Activated T-cell treated with anti-CD3 and anti-CD28 coated beads for 4 hours (primary cell): ENCODE results near the gene PAQR9.

Experiments
- DNase-seq: peaks from one replicate; pipeline ENCODE4 v3.0.0-alpha.2; 2020

Gene PAQR9

DNA sequence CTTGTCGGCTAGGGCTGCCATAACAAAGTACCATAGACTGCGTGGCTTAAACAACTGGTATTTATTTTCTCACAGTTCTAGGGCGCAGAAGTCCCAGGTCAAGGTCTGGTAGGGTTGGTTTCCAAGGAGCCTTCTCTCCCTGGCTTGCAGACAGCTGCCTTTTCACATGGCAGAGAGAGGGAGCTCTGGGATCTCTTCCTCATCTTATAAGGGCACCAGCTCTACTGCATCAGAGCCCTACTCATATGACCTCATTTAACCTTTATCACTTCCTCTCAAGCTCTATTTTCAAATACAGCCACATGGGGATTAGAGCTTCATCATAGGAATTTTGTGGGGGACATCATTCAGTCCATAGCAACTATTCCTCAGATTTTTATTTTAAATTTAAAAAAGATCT, 17.6 kb upstream of the PAQR9 start:
- no peak for DNase-seq

GRCh38 chr3:142977399-142977728, 13.9 kb upstream of the PAQR9 start:
- DNase-seq = no peak

DNA sequence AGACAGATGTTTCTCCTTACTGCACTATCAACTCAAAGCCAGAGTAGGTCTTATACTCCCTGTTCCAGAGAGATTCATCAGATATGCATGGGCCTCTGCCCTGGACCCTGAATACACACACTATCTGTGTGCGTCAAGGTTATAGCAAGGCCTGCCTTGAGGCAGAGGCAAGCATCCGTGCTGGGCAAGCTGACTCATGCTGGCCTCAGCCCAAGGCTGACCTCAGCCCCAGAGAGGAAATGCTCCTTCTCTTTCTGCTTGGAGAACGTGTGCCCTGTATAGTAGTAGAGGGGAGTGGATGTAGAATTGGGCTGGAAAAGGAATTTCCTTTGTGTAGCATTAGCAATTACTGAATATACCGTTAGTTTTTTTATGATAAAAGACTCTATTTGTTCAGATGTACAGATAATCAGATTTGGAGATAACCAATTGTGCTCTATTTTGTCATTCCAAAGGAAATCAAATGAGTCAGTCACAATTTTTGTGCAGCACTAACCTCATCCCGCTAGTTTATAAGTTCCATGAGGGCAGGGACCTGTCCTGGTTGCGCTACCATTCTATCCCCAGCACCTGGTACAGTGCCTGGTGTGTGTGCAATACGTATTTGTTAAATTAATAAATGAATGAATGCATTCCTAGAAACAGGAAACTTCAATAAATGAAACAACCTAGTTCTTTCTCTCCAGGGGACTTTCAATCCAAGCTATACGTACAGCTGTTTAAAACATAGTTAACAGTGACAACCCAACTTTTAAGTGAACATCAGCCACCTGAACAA, 13.3 kb upstream of the PAQR9 start:
- no peak for DNase-seq

DNA sequence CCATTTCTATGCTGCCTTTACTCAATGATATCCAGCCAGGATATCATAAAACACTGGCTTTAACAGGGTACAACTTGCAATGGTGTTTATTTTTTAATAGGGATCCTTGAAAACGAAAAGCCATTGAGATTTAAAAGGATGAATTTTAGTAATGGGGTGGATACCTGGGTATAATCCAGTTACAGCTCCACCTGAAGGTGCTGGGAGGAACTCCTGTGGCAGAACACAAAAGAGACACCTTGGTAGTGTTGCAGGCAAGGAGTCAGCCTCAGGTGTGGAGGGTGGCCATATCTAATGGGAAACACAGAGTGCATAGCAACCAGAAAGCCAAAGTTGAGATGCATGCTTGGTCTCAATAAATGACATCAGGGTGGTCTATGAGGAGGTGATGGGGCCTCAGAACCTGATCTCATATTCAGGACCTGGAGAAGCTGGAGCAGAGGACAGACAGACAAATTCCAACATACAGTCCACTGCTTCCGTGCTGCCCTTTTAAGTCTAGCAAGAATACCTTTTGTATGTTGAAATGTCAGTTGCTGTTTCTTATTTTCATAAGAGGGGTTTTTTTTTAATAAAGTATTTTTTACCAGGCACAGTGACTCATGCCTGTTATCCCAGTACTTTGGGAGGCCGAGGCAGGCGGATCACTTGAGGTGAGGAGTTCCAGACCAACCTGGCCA, 12.0 kb upstream of the PAQR9 start:
- no peak for DNase-seq

DNA sequence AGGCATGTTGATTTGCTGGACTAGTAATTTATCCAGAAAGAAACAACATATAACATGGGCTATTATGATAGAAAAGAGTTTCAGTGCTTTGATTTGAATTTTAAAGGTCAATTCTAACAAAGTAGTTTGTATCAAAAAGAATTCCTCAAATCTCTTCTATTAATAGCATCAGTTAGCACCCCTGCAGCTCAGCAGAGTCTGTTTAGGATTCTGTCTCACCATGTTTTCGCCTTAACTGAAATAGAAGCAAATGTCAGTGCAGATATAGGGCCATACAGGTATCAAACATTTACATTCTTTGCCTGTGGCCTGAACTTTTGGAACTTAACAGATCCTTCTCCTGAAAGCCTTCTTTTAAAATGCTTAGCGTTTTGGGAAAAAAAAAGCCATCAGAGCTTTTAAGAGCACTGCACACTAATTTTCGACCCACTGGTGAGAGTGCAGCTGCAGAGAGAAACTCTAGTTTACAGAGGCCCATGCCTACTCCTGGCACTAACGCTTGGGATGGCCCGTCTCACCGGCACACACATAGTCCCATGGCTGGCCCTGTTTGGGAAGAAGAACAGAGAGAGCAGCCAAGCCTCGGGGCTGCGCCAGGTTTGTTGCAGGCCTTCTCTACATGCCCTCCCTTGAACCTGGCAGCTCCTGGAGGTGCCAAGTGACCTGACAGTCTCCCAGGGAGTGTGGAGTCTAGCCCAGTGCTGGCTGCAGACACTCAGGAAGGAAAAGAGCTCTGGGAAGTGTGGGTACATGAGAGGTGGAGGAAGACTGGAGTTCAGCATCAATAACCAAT, 9.9 kb upstream of the PAQR9 start:
- DNase-seq = no peak

DNA sequence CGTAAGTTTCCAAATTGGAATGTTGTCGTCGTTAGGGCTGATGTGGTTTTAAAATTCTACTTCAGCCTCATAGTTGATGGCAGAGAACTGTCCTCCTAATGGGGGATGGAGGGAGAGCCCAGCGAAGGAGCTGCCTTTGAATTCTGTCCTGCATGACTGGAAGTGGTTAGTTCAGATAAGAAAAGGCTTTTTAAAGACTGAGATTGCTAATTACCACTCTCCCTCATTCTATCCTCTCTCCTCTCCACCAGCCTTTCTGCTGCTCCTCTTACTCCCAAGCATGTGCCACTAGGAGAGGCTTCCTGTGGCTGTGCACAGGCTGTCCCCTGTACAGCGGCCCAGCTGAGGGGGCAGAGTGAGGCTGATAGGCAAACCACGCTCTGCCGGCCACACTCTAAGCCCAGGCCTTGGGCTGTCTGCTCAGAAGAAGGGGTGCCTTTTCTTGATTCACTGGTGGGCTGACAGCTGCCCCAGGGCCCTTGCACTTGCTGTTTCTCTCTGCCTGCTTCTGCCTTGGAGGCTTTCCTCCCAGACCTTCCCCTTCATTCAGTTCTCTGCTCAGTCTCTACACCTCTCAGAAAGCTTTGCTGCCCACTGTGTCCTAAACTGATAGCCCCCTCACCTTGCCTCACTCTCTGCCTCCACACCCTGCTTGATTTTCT, 8.7 kb upstream of the PAQR9 start:
- no peak for DNase-seq

DNA sequence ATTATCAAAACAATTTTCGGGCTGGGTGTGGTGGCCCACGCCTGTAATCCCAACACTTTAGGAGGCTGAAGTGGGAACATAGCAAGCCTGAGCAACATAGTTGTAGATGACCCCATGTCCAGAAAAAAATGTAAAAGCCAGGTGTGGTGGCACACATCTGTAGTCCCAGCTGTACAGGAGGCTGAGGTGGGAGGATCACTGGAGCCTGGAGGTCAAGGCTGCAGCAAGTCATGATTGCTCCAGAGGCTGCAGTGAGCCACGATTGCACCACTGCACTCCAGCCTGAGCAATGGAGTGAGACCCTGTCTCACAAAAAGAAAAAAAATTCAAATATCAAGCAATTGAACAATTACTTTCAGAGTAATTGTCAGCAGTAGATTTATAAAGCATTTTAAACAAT, 8.0 kb upstream of the PAQR9 start:
- no peak for DNase-seq

GRCh38 chr3:142968319-142969025, 5.0 kb upstream of the PAQR9 start:
- DNase-seq = no peak

DNA sequence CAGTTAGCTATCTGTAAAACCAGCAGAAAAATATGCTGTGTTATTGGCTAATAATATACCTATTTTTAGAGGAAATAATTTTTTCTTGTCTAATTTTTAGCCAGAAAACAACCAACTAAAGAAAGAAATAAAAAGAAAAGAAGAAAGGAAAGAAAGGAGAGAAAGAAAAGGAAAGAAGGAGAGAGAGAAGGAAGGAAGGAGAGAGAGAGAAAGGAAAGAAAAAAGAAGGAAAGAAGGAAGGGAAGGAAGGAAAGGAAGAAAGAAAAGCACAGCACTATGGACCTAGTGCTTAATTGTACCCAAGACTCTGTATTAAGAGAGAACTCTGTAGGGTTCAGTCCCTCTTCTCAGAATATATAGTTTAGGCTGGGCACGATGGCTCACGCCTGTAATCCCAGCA, 3.3 kb upstream of the PAQR9 start:
- DNase-seq = no peak

GRCh38 chr3:142965581-142965980, 2.1 kb upstream of the PAQR9 start:
- no peak for DNase-seq

DNA sequence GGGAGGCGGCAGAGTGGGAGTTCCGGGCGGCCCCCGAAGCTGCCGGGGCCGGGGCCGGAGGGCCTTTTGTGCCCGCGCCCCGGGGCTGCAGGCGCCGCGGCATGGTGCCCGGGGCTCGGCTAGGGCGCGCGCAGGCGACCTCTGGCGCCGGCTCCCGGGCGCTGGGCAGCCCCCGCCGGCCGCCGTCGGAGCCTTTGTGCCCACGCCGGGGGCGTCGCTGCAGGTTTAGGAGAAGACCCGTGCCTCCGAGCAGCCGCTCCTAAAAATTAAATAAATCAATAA, 299 bp downstream of the PAQR9 start:
- no peak for DNase-seq

DNA sequence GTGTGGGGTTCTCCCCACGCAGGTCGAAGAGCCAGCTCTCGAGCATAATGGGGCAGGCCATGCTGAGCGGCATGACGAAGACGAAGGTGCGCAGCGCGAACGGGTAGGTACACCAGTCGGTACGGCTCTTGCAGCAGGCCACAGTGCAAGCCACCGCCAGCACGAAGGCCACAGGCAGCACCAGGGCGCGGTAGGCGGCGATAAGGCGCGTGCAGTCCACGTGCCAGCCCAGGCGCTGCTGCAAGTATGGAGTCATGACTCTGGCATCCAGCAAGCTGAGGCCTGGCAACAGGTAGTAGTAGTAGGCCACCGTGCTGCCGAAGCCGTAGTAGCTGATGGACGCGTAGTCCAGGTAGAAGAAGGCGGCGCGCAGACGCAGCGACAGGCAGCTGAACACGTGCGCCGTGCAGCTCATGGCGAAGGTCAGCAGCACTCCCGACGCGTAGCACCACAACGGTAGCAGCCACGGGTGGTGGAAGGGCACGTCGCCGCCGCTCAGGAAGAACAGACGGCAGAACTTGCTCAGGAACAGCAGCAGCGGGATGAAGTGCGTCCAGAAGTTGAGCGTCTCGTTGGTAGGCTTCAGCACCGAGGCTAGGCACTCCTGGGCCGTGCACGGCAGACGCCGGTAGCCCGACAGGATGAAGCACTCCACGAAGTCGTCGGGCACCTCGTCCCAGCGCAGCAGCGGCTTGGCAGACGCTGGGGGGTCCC, 797 bp downstream of the PAQR9 start:
- no peak for DNase-seq

DNA sequence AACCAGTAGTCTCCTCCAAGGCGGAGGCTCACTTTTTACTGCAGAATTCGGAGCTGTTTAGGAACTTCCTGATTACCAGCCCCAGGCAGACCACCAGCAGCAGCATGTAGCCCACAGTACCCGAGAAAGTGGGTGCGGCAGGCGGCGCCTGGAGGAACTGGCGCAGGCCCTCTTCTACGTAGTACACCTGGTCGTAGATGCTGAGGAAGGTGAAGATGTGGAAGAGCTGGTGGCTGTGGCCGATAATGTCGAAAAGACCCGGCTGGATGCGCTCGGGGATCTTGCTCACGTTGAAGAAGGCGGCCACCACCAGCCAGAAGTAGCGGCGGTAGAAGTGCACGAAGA, 1.3 kb downstream of the PAQR9 start:
- DNase-seq = no peak

- no peak for DNase-seq
Measured at GRCh38 chr3:142961539-142961938, 1.9 kb downstream of the PAQR9 start.

GRCh38 chr3:142960322-142960850, 3.1 kb downstream of the PAQR9 start:
- DNase-seq = no peak

DNA sequence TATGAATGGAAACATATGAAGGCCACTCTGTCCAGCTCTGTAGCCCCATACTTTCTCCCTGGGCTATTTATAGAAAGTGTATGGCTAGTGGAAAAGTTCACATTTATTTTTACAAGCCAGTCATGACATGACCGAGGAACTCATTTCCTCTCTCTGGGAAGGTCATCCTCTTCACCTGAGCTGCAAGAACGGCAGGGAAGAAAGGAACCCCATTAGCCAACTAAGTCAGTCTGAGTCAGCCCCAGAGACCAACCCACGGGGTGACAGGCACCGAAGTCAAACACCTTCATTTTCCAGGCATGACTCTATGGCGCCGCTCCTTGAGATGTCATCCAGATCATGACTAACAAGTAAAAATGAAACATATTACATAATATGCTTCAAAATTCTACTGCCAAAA, 4.8 kb downstream of the PAQR9 start:
- DNase-seq = no peak

GRCh38 chr3:142953443-142953842, 10.0 kb downstream of the PAQR9 start:
- DNase-seq = no peak

GRCh38 chr3:142952272-142953193, 10.9 kb downstream of the PAQR9 start:
- DNase-seq = no peak

DNA sequence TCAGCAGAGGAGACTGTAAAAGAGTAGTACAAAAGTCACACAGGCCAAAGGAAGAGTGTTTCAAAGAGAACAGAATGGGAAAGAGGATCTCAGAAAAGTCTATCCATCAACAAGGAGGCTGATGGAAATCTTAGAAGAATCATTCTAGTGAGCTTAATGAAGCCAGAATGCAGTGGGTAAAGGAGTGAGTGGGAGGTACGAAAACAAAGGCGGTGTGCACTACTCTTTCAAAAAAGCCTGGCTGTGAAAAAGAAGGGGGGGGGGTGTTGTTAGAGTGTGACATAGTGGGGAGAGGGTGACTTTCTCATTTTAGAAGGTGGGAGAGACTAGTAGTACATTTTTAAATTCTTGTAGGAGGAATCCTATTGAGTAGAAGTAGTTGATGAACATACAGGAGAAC, 11.7 kb downstream of the PAQR9 start:
- no peak for DNase-seq

DNA sequence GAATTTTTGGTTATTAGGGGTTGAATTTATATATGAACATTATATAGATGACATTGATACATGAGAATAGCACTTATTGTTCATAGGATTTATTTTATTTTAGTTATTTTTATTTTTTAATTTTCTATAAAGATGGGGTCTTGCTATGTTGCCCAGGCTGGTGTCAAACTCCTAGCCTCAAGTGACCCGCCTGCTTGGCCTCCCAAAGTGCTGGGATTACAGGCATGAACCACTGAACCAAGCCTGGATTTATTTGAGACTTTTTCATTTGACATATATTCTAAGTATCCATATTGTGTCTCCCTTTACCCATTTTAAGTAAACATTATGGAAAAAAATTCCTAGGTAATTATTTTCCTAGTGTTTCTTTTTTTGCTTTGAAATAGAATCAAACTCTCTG, 12.5 kb downstream of the PAQR9 start:
- DNase-seq = no peak
